Endothelial cell (in vitro differentiated cells): ENCODE results near the gene SERPINA1. TPM values are rescaled to one million over a fixed set of nuclear protein-coding genes. Genes with fewer than 3 reads are reported as not detected.

Source experiments
- DNase-seq: peaks from one replicate; pipeline ENCODE4 v3.0.0; 2021; ENCODE audit warnings: low spot score
- H3K27ac Mint-ChIP-seq: one replicate; pipeline ENCODE4 v1.8.0; 2021; ENCODE audit warnings: mixed read lengths, inconsistent platforms; ENCODE audit not compliant: unreplicated experiment
- H3K27me3 Mint-ChIP-seq: one replicate; pipeline ENCODE4 v1.8.0; 2021; ENCODE audit warnings: mild to moderate bottlenecking, moderate library complexity, mixed read lengths, inconsistent platforms; ENCODE audit not compliant: unreplicated experiment
- H3K36me3 Mint-ChIP-seq: one replicate; pipeline ENCODE4 v1.8.0; 2021; ENCODE audit warnings: mild to moderate bottlenecking, low read depth, mixed read lengths, inconsistent platforms; ENCODE audit not compliant: unreplicated experiment
- H3K4me1 Mint-ChIP-seq: one replicate; pipeline ENCODE4 v1.8.0; 2021; ENCODE audit warnings: mild to moderate bottlenecking, mixed read lengths, inconsistent platforms; ENCODE audit not compliant: unreplicated experiment
- H3K4me3 Mint-ChIP-seq: one replicate; pipeline ENCODE4 v1.8.0; 2021; ENCODE audit warnings: mild to moderate bottlenecking, mixed read lengths, inconsistent platforms; ENCODE audit not compliant: unreplicated experiment
- H3K9me3 Mint-ChIP-seq: one replicate; pipeline ENCODE4 v1.8.0; 2021; ENCODE audit warnings: mixed read lengths, inconsistent platforms; ENCODE audit not compliant: unreplicated experiment
- total RNA-seq: library from RNA; stranded (reverse); fragmentation: NEBNext Ultra II Directional; extraction: Animal tissue kit (Norgen Biotek cat#: 25700); gene quantifications from one replicate; pipeline ENCODE4 v1.2.1, GENCODE V29; 2021; ENCODE audit not compliant: unreplicated experiment
- TF ChIP-seq, protein P1 (sequence below): fragments of 200-600 bp; sonication (generic); IDR thresholded peaks from one replicate; pipeline ENCODE4 v1.5.0; 2021; ENCODE audit warnings: antibody characterized with exemption; ENCODE audit not compliant: unreplicated experiment

Gene SERPINA1
- total RNA-seq, 1 donor from 2014 or later, result not detected

DNA sequence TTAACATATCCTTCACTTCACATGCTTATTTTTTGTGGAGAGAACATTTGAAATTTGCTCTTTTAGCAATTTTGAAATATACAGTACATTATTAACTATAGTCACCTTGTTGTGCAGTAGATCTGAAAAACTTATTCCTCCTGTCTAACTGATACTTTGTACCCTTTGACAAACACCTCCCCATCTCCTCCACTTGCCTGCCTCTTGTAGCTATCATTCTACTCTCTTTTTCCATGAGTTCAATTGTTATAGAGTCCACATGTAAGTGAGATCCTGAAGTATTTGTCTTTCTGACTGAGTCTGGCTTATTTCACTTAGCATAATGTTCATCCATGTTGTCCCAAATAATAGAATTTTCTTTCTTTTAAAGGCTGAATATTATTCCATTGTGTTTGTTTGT, 55.8 kb downstream of the SERPINA1 start:
- Mint-ChIP-seq H3K9me3 (no peaks in the 10 kb centered on the region), H3K4me3 (no peak overlapping the region), H3K4me1 (peaks cover 3% of the 10 kb centered on the region), H3K27me3 (peaks cover 4% of the 10 kb centered on the region), H3K36me3 (no peaks in the 10 kb centered on the region), H3K27ac (no peak overlapping the region)
- no peak for DNase-seq
- TF ChIP-seq, protein P1, sequence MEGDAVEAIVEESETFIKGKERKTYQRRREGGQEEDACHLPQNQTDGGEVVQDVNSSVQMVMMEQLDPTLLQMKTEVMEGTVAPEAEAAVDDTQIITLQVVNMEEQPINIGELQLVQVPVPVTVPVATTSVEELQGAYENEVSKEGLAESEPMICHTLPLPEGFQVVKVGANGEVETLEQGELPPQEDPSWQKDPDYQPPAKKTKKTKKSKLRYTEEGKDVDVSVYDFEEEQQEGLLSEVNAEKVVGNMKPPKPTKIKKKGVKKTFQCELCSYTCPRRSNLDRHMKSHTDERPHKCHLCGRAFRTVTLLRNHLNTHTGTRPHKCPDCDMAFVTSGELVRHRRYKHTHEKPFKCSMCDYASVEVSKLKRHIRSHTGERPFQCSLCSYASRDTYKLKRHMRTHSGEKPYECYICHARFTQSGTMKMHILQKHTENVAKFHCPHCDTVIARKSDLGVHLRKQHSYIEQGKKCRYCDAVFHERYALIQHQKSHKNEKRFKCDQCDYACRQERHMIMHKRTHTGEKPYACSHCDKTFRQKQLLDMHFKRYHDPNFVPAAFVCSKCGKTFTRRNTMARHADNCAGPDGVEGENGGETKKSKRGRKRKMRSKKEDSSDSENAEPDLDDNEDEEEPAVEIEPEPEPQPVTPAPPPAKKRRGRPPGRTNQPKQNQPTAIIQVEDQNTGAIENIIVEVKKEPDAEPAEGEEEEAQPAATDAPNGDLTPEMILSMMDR, result no peak

DNA sequence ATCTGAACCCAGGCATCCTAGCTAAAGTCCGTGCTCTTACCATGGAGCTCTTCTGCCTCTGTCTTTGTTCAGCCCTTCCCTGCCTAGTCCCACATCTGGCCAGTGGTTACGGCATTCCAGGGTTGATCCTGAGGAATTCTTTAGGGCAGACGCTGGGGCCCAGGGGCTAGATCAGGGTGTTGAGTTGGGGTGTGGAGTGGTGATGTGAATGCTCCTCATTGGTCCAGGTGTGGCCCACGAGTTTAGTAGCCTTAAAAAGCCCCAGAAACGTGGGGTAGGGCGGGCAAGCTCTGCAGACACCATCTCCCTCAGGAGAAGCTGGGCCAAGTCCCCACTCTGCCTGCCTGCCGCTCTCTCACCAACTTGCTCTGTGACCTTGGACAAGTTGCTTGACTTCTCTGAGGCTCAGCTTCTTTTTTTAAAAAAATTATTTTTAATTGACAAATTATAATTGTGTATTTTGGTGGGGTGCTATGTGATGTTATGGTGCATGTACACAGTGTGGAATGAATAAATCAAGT, 56.3 kb downstream of the SERPINA1 start:
- TF ChIP-seq, protein P1, result no peak
- peaks cover 7% of the 10 kb centered on the region for H3K4me1 Mint-ChIP-seq
- no peak overlapping the region for H3K27ac Mint-ChIP-seq
- peaks cover 4% of the 10 kb centered on the region for H3K27me3 Mint-ChIP-seq
- H3K4me3 Mint-ChIP-seq, result no peak overlapping the region
- H3K9me3 Mint-ChIP-seq, result no peaks in the 10 kb centered on the region
- H3K36me3 Mint-ChIP-seq, result no peaks in the 10 kb centered on the region
- DNase-seq, result no peak

DNA sequence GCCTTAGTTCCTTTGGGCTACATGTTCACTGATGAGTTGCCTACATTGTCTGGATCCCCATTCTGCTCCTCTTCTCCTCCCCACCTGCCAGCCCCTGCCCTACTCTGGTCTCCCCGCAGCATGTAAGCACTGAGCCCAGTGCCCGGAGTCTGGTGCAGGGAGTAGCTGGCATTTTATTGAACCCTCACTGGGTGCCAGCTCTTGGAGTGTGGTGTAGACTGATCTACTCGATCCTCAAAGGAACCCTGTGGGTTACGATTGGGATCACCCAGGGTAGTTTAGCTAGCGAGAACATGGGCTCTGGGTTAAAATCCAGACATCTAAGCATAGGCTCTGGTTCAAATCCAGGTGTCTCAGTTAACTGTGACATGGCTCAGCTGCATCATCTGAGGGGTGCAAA, 56.9 kb downstream of the SERPINA1 start:
- H3K27ac Mint-ChIP-seq, result no peak overlapping the region
- TF ChIP-seq, protein P1, result no peak
- no peaks in the 10 kb centered on the region for H3K9me3 Mint-ChIP-seq
- DNase-seq, result no peak
- H3K4me3 Mint-ChIP-seq, result no peak overlapping the region
- H3K27me3 Mint-ChIP-seq, result peaks cover 4% of the 10 kb centered on the region
- peaks cover 7% of the 10 kb centered on the region for H3K4me1 Mint-ChIP-seq
- no peaks in the 10 kb centered on the region for H3K36me3 Mint-ChIP-seq

DNA sequence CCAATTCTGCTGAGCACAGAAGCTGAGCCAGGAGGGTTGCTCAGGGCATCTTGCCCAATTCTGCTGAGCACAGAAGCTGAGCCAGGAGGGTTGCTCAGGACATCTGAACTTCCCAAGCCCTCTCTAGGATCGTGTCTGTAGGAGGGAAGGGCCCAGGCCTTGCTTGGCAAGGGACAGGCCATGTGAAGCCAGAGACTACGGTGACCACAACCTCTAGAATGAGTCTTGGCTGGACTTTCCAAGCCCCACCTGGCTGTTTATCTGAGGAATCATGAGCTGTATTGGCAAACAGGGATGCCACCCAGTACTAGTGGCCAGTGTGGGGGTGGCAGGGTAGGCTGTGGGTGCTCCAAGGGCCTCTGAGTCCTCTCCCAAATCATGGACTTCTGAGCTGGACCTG, 57.5 kb downstream of the SERPINA1 start:
- no peak overlapping the region for H3K27ac Mint-ChIP-seq
- peaks cover 7% of the 10 kb centered on the region for H3K4me1 Mint-ChIP-seq
- no peaks in the 10 kb centered on the region for H3K36me3 Mint-ChIP-seq
- no peaks in the 10 kb centered on the region for H3K9me3 Mint-ChIP-seq
- no peak for DNase-seq
- H3K27me3 Mint-ChIP-seq, result peaks cover 4% of the 10 kb centered on the region
- H3K4me3 Mint-ChIP-seq, result no peak overlapping the region
- TF ChIP-seq, protein P1, result no peak

DNA sequence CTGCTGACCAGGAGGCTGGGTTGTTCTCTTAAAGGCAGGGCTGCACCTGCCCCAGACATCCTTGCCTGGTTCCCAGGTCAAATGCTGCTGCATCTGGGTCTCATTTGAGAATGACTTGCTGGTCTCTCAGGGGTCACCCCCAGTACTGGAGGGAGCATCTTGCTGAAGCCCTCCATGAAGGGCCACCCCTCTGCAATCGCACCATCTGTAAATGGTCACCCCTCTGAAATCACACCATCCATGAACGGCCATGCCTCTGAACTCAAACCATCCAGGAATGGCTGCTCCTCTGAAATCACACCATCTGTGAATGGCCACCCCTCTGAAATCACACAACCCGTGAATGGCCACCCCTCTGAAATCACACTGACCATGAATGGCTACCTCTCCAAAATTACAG, 58.0 kb downstream of the SERPINA1 start:
- H3K9me3 Mint-ChIP-seq, result no peaks in the 10 kb centered on the region
- no peak overlapping the region for H3K27ac Mint-ChIP-seq
- DNase-seq, result no peak
- no peak overlapping the region for H3K4me3 Mint-ChIP-seq
- H3K36me3 Mint-ChIP-seq, result no peaks in the 10 kb centered on the region
- TF ChIP-seq, protein P1, result no peak
- H3K4me1 Mint-ChIP-seq, result peaks cover 7% of the 10 kb centered on the region
- peaks cover 4% of the 10 kb centered on the region for H3K27me3 Mint-ChIP-seq
